ENCODE results near the gene ETFB. TPM values are rescaled to one million over a fixed set of nuclear protein-coding genes. Genes with fewer than 3 reads are reported as not detected.

The ETFB gene
- total and polyA plus RNA-seq, 9 of the 15 experiments (the other 6 are each of a cell fraction or from before 2014, with no cell fraction given) = 18.1 to 143 (median 96.1) TPM

GRCh38 chr19:51339313-51339686, 26.9 kb downstream of the ETFB start (continued):
- TF ChIP-seq, protein P1, sequence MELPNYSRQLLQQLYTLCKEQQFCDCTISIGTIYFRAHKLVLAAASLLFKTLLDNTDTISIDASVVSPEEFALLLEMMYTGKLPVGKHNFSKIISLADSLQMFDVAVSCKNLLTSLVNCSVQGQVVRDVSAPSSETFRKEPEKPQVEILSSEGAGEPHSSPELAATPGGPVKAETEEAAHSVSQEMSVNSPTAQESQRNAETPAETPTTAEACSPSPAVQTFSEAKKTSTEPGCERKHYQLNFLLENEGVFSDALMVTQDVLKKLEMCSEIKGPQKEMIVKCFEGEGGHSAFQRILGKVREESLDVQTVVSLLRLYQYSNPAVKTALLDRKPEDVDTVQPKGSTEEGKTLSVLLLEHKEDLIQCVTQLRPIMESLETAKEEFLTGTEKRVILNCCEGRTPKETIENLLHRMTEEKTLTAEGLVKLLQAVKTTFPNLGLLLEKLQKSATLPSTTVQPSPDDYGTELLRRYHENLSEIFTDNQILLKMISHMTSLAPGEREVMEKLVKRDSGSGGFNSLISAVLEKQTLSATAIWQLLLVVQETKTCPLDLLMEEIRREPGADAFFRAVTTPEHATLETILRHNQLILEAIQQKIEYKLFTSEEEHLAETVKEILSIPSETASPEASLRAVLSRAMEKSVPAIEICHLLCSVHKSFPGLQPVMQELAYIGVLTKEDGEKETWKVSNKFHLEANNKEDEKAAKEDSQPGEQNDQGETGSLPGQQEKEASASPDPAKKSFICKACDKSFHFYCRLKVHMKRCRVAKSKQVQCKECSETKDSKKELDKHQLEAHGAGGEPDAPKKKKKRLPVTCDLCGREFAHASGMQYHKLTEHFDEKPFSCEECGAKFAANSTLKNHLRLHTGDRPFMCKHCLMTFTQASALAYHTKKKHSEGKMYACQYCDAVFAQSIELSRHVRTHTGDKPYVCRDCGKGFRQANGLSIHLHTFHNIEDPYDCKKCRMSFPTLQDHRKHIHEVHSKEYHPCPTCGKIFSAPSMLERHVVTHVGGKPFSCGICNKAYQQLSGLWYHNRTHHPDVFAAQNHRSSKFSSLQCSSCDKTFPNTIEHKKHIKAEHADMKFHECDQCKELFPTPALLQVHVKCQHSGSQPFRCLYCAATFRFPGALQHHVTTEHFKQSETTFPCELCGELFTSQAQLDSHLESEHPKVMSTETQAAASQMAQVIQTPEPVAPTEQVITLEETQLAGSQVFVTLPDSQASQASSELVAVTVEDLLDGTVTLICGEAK (IDR thresholded peaks at IDR 0.05) = peak; percentile 51; the same call in 1 of the 2 replicates
- TF ChIP-seq, protein P1 (CRISPR knock-in tag; IDR thresholded peaks at IDR 0.05) = no peak
- TF ChIP-seq ZNF79 (CRISPR knock-in tag; IDR thresholded peaks at IDR 0.05; ENCODE audit: low read depth) = no peak
- no peak for TF ChIP-seq CEBPG (CRISPR knock-in tag; IDR thresholded peaks at IDR 0.05)
- no peak for TF ChIP-seq CEBPG (tag; conservative IDR thresholded peaks at IDR 0.05 in 1 of 2, IDR thresholded peaks at IDR 0.05 in 1 of 2)
- 0 out of 2 replicates have a peak, but pooled peaks have one; percentile 15 for TF ChIP-seq ZNF583 (CRISPR knock-in tag; IDR thresholded peaks at IDR 0.05)
- TF ChIP-seq CREBBP (IDR thresholded peaks at IDR 0.05; ENCODE audit: low read depth, low read length) = no peak
- TF ChIP-seq, protein P2, sequence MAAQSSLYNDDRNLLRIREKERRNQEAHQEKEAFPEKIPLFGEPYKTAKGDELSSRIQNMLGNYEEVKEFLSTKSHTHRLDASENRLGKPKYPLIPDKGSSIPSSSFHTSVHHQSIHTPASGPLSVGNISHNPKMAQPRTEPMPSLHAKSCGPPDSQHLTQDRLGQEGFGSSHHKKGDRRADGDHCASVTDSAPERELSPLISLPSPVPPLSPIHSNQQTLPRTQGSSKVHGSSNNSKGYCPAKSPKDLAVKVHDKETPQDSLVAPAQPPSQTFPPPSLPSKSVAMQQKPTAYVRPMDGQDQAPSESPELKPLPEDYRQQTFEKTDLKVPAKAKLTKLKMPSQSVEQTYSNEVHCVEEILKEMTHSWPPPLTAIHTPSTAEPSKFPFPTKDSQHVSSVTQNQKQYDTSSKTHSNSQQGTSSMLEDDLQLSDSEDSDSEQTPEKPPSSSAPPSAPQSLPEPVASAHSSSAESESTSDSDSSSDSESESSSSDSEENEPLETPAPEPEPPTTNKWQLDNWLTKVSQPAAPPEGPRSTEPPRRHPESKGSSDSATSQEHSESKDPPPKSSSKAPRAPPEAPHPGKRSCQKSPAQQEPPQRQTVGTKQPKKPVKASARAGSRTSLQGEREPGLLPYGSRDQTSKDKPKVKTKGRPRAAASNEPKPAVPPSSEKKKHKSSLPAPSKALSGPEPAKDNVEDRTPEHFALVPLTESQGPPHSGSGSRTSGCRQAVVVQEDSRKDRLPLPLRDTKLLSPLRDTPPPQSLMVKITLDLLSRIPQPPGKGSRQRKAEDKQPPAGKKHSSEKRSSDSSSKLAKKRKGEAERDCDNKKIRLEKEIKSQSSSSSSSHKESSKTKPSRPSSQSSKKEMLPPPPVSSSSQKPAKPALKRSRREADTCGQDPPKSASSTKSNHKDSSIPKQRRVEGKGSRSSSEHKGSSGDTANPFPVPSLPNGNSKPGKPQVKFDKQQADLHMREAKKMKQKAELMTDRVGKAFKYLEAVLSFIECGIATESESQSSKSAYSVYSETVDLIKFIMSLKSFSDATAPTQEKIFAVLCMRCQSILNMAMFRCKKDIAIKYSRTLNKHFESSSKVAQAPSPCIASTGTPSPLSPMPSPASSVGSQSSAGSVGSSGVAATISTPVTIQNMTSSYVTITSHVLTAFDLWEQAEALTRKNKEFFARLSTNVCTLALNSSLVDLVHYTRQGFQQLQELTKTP (IDR thresholded peaks at IDR 0.05; ENCODE audit: low read depth in 1 of 2, partially characterized antibody in 2 of 2) = peak in 1 of 2 experiments; percentile 64
- TF ChIP-seq VEZF1 (CRISPR knock-in tag; IDR thresholded peaks at IDR 0.05) = no peak
- peak in 1 of 2 experiments; percentile 65; a peak in 2 of 4 replicates for TF ChIP-seq HDAC1 (IDR thresholded peaks at IDR 0.05)
- peak; percentile 39; the same call in 1 of the 2 replicates for TF ChIP-seq MTA1 (IDR thresholded peaks at IDR 0.05; ENCODE audit: borderline replicate concordance)
- no peak for TF ChIP-seq TARDBP (IDR thresholded peaks at IDR 0.05)
- 0 out of 4 replicates have a peak, but pooled peaks of 1 of the 2 experiments have one; percentile 9 for TF ChIP-seq FOXA3 (CRISPR knock-in tag; conservative IDR thresholded peaks at IDR 0.05 in 1 of 2, IDR thresholded peaks at IDR 0.05 in 1 of 2)

Measured in K562 (cell line).